GM10248 (cell line): ENCODE results near the gene CNOT2.

ENCODE experiments used
- CTCF ChIA-PET: fragments of 300-600 bp; sonication (Branson Sonifier 250); formaldehyde crosslinking; extraction: SDS; loops from one replicate; lab custom pipeline; 2021; ENCODE audit warnings: antibody characterized with exemption; lab: Yijun Ruan, JAX
- POLR2A ChIA-PET: fragments of 350-650 bp; sonication (Branson Sonifier 250); formaldehyde crosslinking; extraction: SDS; loops from one replicate; lab custom pipeline; 2020; ENCODE audit warnings: antibody characterized with exemption; lab: Yijun Ruan, JAX
- DNase-seq: peaks from one replicate; pipeline ENCODE4 v3.0.0; 2012; ENCODE audit errors: extremely low spot score
- CTCF ChIP-seq: IDR thresholded peaks from 2 replicates; pipeline ENCODE4 v1.5.1; 2012; ENCODE audit warnings: mild to moderate bottlenecking, low read depth; ENCODE audit errors: extremely low read depth, missing control alignments, control extremely low read depth

The CNOT2 gene

GRCh38 chr12:70248876-70249275, 5.6 kb downstream of the CNOT2 start:
- DNase-seq, result no peak
- ChIA-PET POLR2A (no interaction called here), CTCF (interaction anchor here (1.3 kb wide), 1 partner anchor 9 kb away, joined by 4 read pairs; no protein-coding TSS in a partner anchor)
- TF ChIP-seq CTCF, result no peak

GRCh38 chr12:70249903-70250302, 6.7 kb downstream of the CNOT2 start:
- ChIA-PET POLR2A (no interaction called here), CTCF (interaction anchor here (0.9 kb wide), 1 partner anchor 9 kb away, joined by 3 read pairs; no protein-coding TSS in a partner anchor)
- no peak for DNase-seq
- no peak for TF ChIP-seq CTCF

- no peak for TF ChIP-seq CTCF
- ChIA-PET CTCF (interaction anchor here (1.1 kb wide), 1 partner anchor 69 kb away, joined by 3 read pairs; no protein-coding TSS in a partner anchor), POLR2A (no interaction called here)
These were observed 8.0 kb downstream of the CNOT2 start for GRCh38 chr12:70251226-70251625.

GRCh38 chr12:70251661-70252060, 8.4 kb downstream of the CNOT2 start:
- POLR2A ChIA-PET, result no interaction called here
- DNase-seq, result no peak
- CTCF ChIA-PET, result interaction anchor here (1.0 to 1.1 kb wide), 2 partner anchors 42 to 69 kb away, joined by 3 read pairs; no protein-coding TSS in a partner anchor
- no peak for TF ChIP-seq CTCF

More at GRCh38 chr12:70251226-70251625, 8.0 kb downstream of the CNOT2 start:
- no peak for DNase-seq

- no peak for DNase-seq
- ChIA-PET POLR2A (no interaction called here), CTCF (interaction anchor here (1.0 kb wide), 1 partner anchor 29 kb away, joined by 3 read pairs; no protein-coding TSS in a partner anchor)
- TF ChIP-seq CTCF, result no peak
These were observed 9.6 kb downstream of the CNOT2 start for GRCh38 chr12:70252832-70253231.

GRCh38 chr12:70254225-70254624, 11.0 kb downstream of the CNOT2 start:
- ChIA-PET CTCF (no interaction called here), POLR2A (interaction anchor here (0.7 kb wide), 1 partner anchor 11 kb away, joined by 6 read pairs; no protein-coding TSS in a partner anchor)
- no peak for TF ChIP-seq CTCF
- DNase-seq, result no peak

GRCh38 chr12:70254846-70255245, 11.6 kb downstream of the CNOT2 start:
- DNase-seq, result no peak
- no peak for TF ChIP-seq CTCF
- ChIA-PET POLR2A (no interaction called here), CTCF (no interaction called here)
